ENCODE results near the gene N4BP2L2. TPM values are rescaled to one million over a fixed set of nuclear protein-coding genes. Genes with fewer than 3 reads are reported as not detected.

N4BP2L2 gene
- total and polyA plus RNA-seq, 2 of the 13 experiments (the other 11 are each of a cell fraction or from before 2014, with no cell fraction given), result 58.9 to 81.2 TPM

DNA sequence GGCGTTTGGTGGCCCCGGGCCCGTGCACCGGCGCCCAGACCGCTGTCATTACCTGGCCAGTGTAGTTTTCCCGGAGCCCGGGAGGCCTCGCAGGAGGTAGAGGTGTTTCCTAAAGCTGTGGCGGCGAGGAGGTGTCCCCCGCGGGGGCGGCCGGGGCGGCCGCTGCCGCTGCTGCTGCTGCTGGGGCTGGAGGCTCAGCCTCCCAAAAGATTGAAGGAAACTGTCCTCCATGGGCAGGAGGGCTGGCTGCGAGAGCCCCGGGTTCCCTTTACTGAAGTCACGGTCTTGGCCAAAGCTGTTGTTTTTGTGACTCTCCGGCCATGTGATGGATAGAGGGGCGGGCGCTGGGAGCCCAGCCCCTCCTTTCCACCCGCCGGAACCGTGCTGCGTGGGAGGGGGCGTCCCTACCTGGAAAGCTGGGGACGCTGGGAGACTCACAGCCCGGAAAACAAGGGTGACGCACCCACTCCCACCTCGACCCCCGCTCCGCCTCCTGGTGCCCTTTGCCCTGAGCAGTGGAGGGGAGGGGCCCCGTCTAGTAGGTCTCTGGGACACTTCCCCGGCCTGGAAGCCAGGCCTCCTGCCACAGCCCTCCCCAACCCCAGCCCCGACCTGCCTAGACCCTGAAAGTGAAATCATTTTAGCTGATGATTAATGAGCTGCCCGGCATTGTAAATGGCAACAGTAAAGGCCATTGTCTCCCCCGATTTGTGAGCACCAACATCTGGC, 110.6 kb downstream of the N4BP2L2 start, which contains the start of gene N4BP2L1 (continued):
- TF ChIP-seq FOSL1 (CRISPR knock-in tag; IDR thresholded peaks at IDR 0.05; ENCODE audit: borderline replicate concordance) (0 out of 2 replicates have a peak, but pooled peaks have one; percentile 22), ZMYM3 (CRISPR knock-in tag; IDR thresholded peaks at IDR 0.05) (no peak; the same call in 1 of the 2 replicates), MBD4 (IDR thresholded peaks at IDR 0.05; ENCODE audit: borderline replicate concordance, low read length) (no peak), IRX3 (CRISPR knock-in tag; IDR thresholded peaks at IDR 0.05; ENCODE audit: borderline replicate concordance, low read depth) (0 out of 2 replicates have a peak, but pooled peaks have one; percentile 20), FOXK2 (IDR thresholded peaks at IDR 0.05) (peak; percentile 63), BRCA1 (CRISPR knock-in tag; IDR thresholded peaks at IDR 0.05) (0 out of 2 replicates have a peak, but pooled peaks have one; percentile 59), MTA3 (CRISPR knock-in tag; IDR thresholded peaks at IDR 0.05) (no peak), HES4 (CRISPR knock-in tag; IDR thresholded peaks at IDR 0.05; ENCODE audit: borderline replicate concordance) (no peak), ZKSCAN8 (CRISPR knock-in tag; IDR thresholded peaks at IDR 0.05; ENCODE audit: borderline replicate concordance) (peak; percentile 46; the same call in 1 of the 2 replicates), KAT8 (CRISPR knock-in tag; IDR thresholded peaks at IDR 0.05) (peak; percentile 86), TBX2 (CRISPR knock-in tag; IDR thresholded peaks at IDR 0.05; ENCODE audit: borderline replicate concordance) (peak; percentile 84), HDAC1 (CRISPR knock-in tag; IDR thresholded peaks at IDR 0.05) (peak; percentile 83), SIN3B (IDR thresholded peaks at IDR 0.05; ENCODE audit: low read length) (0 out of 2 replicates have a peak, but pooled peaks have one; percentile 23), POLR2G (IDR thresholded peaks at IDR 0.05; ENCODE audit: low read depth, low read length) (peak; percentile 89), ZNF160 (CRISPR knock-in tag; IDR thresholded peaks at IDR 0.05) (peak; percentile 61; the same call in 1 of the 2 replicates), SP140L (CRISPR knock-in tag; IDR thresholded peaks at IDR 0.05; ENCODE audit: borderline replicate concordance) (no peak), HNRNPUL1 (IDR thresholded peaks at IDR 0.05; ENCODE audit: low read depth, low read length) (peak; percentile 72; the same call in 1 of the 2 replicates), MIER3 (CRISPR knock-in tag; IDR thresholded peaks at IDR 0.05; ENCODE audit: borderline replicate concordance) (peak; percentile 86; the same call in 1 of the 2 replicates)
- TF ChIP-seq, protein P1, sequence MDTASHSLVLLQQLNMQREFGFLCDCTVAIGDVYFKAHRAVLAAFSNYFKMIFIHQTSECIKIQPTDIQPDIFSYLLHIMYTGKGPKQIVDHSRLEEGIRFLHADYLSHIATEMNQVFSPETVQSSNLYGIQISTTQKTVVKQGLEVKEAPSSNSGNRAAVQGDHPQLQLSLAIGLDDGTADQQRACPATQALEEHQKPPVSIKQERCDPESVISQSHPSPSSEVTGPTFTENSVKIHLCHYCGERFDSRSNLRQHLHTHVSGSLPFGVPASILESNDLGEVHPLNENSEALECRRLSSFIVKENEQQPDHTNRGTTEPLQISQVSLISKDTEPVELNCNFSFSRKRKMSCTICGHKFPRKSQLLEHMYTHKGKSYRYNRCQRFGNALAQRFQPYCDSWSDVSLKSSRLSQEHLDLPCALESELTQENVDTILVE (CRISPR knock-in tag; IDR thresholded peaks at IDR 0.05), result peak; percentile 50; the same call in 1 of the 2 replicates
- TF ChIP-seq, protein P2, sequence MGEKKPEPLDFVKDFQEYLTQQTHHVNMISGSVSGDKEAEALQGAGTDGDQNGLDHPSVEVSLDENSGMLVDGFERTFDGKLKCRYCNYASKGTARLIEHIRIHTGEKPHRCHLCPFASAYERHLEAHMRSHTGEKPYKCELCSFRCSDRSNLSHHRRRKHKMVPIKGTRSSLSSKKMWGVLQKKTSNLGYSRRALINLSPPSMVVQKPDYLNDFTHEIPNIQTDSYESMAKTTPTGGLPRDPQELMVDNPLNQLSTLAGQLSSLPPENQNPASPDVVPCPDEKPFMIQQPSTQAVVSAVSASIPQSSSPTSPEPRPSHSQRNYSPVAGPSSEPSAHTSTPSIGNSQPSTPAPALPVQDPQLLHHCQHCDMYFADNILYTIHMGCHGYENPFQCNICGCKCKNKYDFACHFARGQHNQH (CRISPR knock-in tag; IDR thresholded peaks at IDR 0.05), result peak; percentile 75; the same call in 1 of the 2 replicates
- TF ChIP-seq, protein P3, sequence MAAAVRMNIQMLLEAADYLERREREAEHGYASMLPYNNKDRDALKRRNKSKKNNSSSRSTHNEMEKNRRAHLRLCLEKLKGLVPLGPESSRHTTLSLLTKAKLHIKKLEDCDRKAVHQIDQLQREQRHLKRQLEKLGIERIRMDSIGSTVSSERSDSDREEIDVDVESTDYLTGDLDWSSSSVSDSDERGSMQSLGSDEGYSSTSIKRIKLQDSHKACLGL (CRISPR knock-in tag; IDR thresholded peaks at IDR 0.05), result no peak
- TF ChIP-seq, protein P4, sequence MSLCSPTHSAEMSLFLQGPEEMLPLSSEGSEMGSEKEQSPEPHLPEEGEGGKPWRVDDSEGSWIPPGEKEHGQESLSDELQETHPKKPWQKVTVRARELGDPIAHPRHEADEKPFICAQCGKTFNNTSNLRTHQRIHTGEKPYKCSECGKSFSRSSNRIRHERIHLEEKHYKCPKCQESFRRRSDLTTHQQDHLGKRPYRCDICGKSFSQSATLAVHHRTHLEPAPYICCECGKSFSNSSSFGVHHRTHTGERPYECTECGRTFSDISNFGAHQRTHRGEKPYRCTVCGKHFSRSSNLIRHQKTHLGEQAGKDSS (CRISPR knock-in tag; IDR thresholded peaks at IDR 0.05; ENCODE audit: borderline replicate concordance, low read depth), result no peak
- TF ChIP-seq, protein P5, sequence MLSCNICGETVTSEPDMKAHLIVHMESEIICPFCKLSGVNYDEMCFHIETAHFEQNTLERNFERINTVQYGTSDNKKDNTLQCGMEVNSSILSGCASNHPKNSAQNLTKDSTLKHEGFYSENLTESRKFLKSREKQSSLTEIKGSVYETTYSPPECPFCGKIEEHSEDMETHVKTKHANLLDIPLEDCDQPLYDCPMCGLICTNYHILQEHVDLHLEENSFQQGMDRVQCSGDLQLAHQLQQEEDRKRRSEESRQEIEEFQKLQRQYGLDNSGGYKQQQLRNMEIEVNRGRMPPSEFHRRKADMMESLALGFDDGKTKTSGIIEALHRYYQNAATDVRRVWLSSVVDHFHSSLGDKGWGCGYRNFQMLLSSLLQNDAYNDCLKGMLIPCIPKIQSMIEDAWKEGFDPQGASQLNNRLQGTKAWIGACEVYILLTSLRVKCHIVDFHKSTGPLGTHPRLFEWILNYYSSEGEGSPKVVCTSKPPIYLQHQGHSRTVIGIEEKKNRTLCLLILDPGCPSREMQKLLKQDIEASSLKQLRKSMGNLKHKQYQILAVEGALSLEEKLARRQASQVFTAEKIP (CRISPR knock-in tag; IDR thresholded peaks at IDR 0.05; ENCODE audit: borderline replicate concordance), result no peak
